Tibial nerve (tissue), 4 donors: ENCODE measurements around the gene ADGRG3.

Experiments used
- EP300 ChIP-seq, 2 donors: sonication (generic); formaldehyde crosslinking; IDR thresholded peaks; one replicate each; pipeline ENCODE4 v1.6.1; 2017; ENCODE audit warnings: antibody characterized with exemption in 2 of 2, mild to moderate bottlenecking in 1 of 2
- POLR2A ChIP-seq, 2 donors: fragments of 450-650 bp; IDR thresholded peaks; one replicate each; pipeline ENCODE4 v1.6.1; 2017; ENCODE audit warnings: antibody characterized with exemption in 2 of 2, mild to moderate bottlenecking in 2 of 2, moderate library complexity in 2 of 2
- TF ChIP-seq, protein P1 (sequence below), 5 experiments: fragments of 200-600 bp in 3 of 5; fragments of 450-650 bp in 2 of 5; sonication (generic) in 3 of 5; IDR thresholded peaks; one replicate each; pipeline ENCODE4 v1.5.1; 2016 to 2019; ENCODE audit warnings: antibody characterized with exemption in 5 of 5, mild to moderate bottlenecking in 3 of 5, moderate library complexity in 2 of 5

- TF ChIP-seq, protein P1, sequence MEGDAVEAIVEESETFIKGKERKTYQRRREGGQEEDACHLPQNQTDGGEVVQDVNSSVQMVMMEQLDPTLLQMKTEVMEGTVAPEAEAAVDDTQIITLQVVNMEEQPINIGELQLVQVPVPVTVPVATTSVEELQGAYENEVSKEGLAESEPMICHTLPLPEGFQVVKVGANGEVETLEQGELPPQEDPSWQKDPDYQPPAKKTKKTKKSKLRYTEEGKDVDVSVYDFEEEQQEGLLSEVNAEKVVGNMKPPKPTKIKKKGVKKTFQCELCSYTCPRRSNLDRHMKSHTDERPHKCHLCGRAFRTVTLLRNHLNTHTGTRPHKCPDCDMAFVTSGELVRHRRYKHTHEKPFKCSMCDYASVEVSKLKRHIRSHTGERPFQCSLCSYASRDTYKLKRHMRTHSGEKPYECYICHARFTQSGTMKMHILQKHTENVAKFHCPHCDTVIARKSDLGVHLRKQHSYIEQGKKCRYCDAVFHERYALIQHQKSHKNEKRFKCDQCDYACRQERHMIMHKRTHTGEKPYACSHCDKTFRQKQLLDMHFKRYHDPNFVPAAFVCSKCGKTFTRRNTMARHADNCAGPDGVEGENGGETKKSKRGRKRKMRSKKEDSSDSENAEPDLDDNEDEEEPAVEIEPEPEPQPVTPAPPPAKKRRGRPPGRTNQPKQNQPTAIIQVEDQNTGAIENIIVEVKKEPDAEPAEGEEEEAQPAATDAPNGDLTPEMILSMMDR (IDR thresholded peaks at IDR 0.05): no peak
- no peak for TF ChIP-seq EP300 (IDR thresholded peaks at IDR 0.05)
- TF ChIP-seq POLR2A (IDR thresholded peaks at IDR 0.05): no peak
Measured at GRCh38 chr16:57699481-57699880, 31.4 kb downstream of the ADGRG3 start.
